ENCODE measurements around the gene CDH13.

- no peak for TF ChIP-seq CTCF (conservative IDR thresholded peaks at IDR 0.05 in 1 of 2, IDR thresholded peaks at IDR 0.05 in 1 of 2; ENCODE audit: low read depth in 1 of 2, low read length in 2 of 2)
- TF ChIP-seq EZH2 (IDR thresholded peaks at IDR 0.05; ENCODE audit: low read length, missing control alignments) = no peak
These were observed 1117.0 kb downstream of the CDH13 start for GRCh38 chr16:83743720-83744119.

Data from fibroblast of lung (primary cell).